Measurements from ENCODE around the gene CENPB. TPM values are rescaled to one million over a fixed set of nuclear protein-coding genes. Genes with fewer than 3 reads are reported as not detected.

The CENPB gene
- total and polyA plus RNA-seq, 10 of the 15 experiments (the other 5 are each of a cell fraction or from before 2014, with no cell fraction given) = 0.16 to 71.2 (median 14.0) TPM

- POLR2A ChIA-PET = no interaction called here
- FAIRE-seq = no peak
These were observed 17.8 kb upstream of the CENPB start for GRCh38 chr20:3804254-3804751.

More at GRCh38 chr20:3804254-3804751, 17.8 kb upstream of the CENPB start:
- H3K4me2 ChIP-seq (ENCODE audit: control insufficient read depth, insufficient read depth) = no peak overlapping the region
- TF ChIP-seq ETV6 (conservative IDR thresholded peaks at IDR 0.05 in 1 of 2, IDR thresholded peaks at IDR 0.05 in 1 of 2; ENCODE audit: borderline replicate concordance in 1 of 2, low read depth in 1 of 2) (no peak), ATF3 (IDR thresholded peaks at IDR 0.05; ENCODE audit: borderline replicate concordance, extremely low read depth, low read depth, low read length) (no peak), USF2 (IDR thresholded peaks at IDR 0.05; ENCODE audit: borderline replicate concordance, low read depth, low read length) (no peak), NR2F1 (conservative IDR thresholded peaks at IDR 0.05) (no peak), MYB (IDR thresholded peaks at IDR 0.05; ENCODE audit: borderline replicate concordance, low read depth, low read length) (no peak), SUZ12 (IDR thresholded peaks at IDR 0.05; ENCODE audit: unreplicated experiment) (no peak), NFIC (IDR thresholded peaks at IDR 0.05; ENCODE audit: low read depth, low read length) (no peak), SMAD5 (IDR thresholded peaks at IDR 0.05; ENCODE audit: low read depth) (no peak), FOXK2 (IDR thresholded peaks at IDR 0.05) (no peak), BCL11A (IDR thresholded peaks at IDR 0.05; ENCODE audit: low read depth, low read length) (no peak), SREBF1 (IDR thresholded peaks at IDR 0.05; ENCODE audit: low read length) (no peak), RFX5 (IDR thresholded peaks at IDR 0.05; ENCODE audit: low read depth, low read length) (no peak), E2F4 (IDR thresholded peaks at IDR 0.05; ENCODE audit: low read depth, low read length) (no peak), DPF2 (IDR thresholded peaks at IDR 0.05) (no peak), NBN (IDR thresholded peaks at IDR 0.05) (no peak), BCL3 (IDR thresholded peaks at IDR 0.05; ENCODE audit: borderline replicate concordance, insufficient read depth, low read depth, low read length, poor library complexity, severe bottlenecking) (no peak)
- ChIA-PET SMC1A (ENCODE audit: uncharacterized antibody, unreplicated experiment) (interaction anchor here (1.5 kb wide), 1 partner anchor 14 kb away, joined by 4 read pairs; no protein-coding TSS in a partner anchor), RAD21 (ENCODE audit: unreplicated experiment) (interaction anchor here (1.4 kb wide), 1 partner anchor 16 kb away, joined by 3 read pairs; the partner anchor contains the start of gene AP5S1), CTCF (no interaction called here)
- no peaks in the 10 kb centered on the region for H3K9me3 ChIP-seq (replicated peaks; ENCODE audit: control insufficient read depth, insufficient read depth, low read length)
- peaks cover 23 to 28% of the 10 kb centered on the region in 2 experiments for H3K36me3 ChIP-seq (ENCODE audit: control insufficient read depth in 2 of 2, insufficient read depth in 2 of 2, low read length in 1 of 2)
- H3K9ac ChIP-seq (ENCODE audit: control insufficient read depth, insufficient read depth, low read length) = no peak overlapping the region
- no peaks in the 10 kb centered on the region for H4K20me1 ChIP-seq (ENCODE audit: control insufficient read depth, insufficient read depth)
- DNase-seq (ENCODE audit: low read depth, low spot score) (no peak), ATAC-seq (no peak)
- peaks cover 21% of the 10 kb centered on the region for H3K4me1 ChIP-seq (ENCODE audit: control insufficient read depth, insufficient read depth, low read length)
- H3K79me2 ChIP-seq (ENCODE audit: control insufficient read depth, insufficient read depth, low read length) = peaks cover 2% of the 10 kb centered on the region
- no peak overlapping the region for H3K27ac ChIP-seq (ENCODE audit: control insufficient read depth, insufficient read depth)
- H3K27me3 ChIP-seq (replicated peaks in 1 of 2; ENCODE audit: control insufficient read depth in 2 of 2, insufficient read depth in 2 of 2, low read length in 1 of 2) = no peaks in the 10 kb centered on the region
- WGBS (ENCODE audit: insufficient coverage, insufficient replicate concordance, low lambda C conversion rate, missing lambda C conversion rate) = 87% methylated on average over 11 of the region's 11 CpGs
- in situ Hi-C loops (cut with MboI) (no loop called here), intact Hi-C loops (cut with micrococcal nuclease; ENCODE audit: unreplicated experiment) (no loop called here)
- no peak overlapping the region for H2AFZ ChIP-seq (ENCODE audit: control insufficient read depth, low read depth, low read length)
- BruUV-seq (replicated peaks) = no TSS peak
- no peak overlapping the region for H3K4me3 ChIP-seq
